HG03196 (cell line): Measurements from ENCODE around the gene PPM1L.

Experiments
- ATAC-seq: cut with Tn5 transposase; IDR thresholded peaks from one replicate; pipeline ENCODE4 v1.9.1; 2021; ENCODE audit not compliant: unreplicated experiment

The PPM1L gene

DNA sequence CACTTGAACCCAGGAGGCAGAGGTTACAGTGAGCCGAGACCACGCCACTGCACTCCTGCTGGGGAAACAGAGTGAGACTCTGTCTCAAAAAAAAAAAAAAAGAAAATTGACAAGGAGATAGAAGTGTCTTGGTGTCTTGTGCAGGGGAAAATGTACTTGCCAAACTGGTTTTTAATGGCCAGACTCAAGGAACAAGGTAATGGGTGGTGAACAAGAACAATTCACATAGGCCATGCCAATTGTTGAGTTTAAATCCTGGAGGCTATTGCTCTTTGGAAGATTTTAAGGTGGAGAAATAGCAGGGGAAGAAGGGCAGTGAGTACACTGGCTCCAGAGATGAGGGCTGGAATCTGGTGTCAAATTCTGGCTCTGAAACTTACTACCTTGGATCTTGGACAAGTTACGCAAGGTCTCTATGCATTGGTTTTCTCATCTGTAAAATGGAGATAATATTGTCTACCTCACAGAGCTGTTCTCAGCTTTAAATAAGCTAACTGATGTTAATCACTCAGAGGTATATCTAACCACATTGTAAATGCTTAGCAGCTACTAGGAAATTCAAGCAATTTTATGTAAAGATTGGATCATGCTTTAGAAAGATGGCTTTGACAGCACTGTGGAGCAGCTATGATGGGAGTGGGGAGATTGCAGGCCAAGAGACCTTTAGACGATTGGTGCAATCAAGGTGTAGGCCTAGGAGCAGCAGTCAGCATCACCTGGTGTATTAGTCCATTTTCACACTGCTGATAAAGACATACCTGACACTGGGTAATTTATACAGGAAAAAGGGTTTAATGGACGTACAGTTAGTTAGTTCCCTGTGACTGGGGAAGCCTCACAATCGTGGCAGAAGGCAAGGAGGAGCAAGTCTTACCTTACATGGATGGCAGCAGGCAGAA, 270.8 kb downstream of the PPM1L start:
- ATAC-seq = no peak

- ATAC-seq = no peak
Observed at GRCh38 chr3:161028555-161029153, 272.6 kb downstream of the PPM1L start.

- no peak for ATAC-seq
Observed at GRCh38 chr3:161031134-161031533, 275.1 kb downstream of the PPM1L start.

DNA sequence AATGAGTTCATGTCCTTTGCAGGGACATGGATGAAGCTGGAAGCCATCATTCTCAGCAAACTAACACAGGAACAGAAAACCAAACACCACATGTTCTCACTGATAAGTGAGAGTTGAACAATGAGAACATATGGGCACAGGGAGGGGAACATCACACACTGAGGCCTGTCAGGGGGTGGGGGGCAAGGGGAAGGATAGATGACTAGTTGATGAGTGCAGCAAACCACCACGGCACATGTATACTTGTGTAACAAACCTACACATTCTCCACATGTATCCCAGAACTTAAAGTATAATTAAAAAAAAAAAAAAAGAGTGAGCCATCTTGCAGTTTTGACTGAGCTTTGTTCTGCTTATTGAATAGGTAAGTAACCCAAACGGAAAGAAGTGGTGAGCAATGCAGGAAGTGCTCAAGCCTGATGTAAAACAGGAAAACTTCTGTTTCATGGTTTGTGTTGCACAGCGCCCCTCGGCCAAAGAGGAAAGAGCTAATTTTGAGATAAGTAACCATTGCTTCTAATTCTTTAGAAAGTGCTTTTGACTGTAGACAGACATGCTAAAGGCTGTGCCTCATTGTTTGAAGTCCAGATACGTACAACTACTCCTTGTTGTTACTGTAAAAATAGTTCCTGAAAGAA, 279.0 kb downstream of the PPM1L start:
- ATAC-seq = peak; percentile 73

- ATAC-seq = no peak
Observed at GRCh38 chr3:161035711-161036110, 279.7 kb downstream of the PPM1L start.

- ATAC-seq = no peak
Observed at GRCh38 chr3:161038725-161039124, 282.7 kb downstream of the PPM1L start.

DNA sequence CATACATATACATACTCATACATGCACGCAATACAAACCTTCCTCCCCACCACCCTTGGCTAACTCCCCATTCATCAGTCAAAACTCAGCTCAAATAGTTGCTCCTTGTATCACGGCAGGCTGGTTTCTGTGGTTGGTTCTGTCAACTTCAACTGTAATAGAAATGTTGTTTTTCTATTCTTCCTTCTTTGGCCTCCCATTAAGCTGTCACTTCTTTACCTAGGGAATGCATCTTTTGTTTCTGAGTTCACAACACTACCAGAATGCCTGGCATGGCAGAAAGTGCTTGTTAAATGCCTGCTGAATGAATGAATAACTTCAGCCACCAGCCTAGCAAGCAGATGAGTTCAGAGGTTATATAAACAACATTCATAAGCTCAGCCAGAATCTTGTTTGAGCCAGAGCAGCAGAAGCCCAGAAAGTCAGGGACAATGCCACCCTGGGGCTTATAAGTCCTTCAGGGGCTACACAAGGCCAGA, 286.0 kb downstream of the PPM1L start:
- no peak for ATAC-seq

DNA sequence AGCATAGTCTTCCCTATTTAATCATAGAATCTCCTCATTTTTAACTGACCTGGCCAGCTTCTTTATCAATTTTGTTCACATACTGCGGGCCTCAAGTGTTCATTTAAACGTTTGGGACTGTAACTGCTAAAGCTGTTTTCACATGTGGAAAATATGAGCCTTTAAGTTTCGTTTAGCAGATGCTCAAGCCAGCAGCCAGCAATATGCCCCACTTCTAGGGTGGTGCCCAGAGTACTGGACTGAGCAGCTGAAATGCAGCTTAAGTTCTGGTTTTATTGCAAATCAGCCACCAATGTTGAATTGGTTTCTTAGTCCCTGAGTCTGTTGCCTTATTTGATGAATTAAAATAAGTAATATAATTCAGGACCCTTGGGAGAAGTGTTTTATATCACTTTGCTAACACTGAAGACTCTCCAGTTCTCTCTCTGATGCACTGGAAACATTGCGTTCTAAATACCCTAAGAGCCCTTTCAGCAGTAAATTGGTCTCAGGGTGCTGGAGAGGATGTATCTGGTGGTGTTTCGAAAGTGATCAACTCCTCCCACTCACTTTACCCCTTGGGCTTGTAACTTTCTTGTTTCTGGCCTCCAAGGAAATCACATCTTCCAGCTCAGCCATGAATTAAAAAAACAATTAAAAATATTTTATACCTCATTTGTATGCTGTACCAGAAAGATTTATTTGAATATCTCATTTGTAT, 287.5 kb downstream of the PPM1L start:
- ATAC-seq = no peak

- no peak for ATAC-seq
Observed at GRCh38 chr3:161049683-161050248, 293.7 kb downstream of the PPM1L start.

DNA sequence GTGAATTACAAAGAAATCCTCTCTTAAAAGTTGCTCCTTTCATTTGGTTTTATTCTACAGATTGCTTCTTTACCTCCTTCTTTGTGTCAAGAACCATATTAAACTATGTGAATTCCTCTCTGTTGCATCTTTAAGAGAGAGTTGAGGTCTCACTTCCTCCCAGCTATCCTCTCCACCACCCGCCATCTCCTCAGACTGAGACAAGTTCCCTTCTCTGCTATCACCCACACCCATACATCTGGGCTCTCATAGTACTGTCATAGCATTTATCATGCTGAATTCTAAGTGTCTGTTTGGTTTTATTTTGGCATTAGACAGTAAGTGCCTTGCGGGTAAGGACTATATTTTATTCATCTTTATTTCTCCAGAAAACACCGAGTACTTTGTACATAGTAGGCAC, 294.9 kb downstream of the PPM1L start:
- ATAC-seq = peak; percentile 84

DNA sequence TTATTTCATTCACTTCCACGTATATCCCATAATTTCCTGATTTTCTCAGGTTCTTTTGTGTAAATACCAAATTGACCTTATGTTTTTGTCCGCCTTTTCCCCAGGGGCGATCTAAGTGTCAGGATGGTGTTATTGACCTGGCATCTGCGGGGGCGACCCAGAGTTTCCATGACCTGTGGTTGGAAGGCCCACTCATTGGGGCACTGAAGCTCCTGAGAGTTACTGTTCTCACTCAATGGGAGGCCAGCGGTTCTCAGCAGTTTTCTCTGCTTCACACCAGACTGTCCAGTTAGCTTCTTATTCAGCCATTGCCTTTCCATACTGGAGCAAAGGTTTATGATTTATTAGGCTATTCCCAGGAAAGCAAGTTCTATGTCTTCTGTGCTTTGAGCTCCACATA, 295.8 kb downstream of the PPM1L start:
- ATAC-seq = no peak

DNA sequence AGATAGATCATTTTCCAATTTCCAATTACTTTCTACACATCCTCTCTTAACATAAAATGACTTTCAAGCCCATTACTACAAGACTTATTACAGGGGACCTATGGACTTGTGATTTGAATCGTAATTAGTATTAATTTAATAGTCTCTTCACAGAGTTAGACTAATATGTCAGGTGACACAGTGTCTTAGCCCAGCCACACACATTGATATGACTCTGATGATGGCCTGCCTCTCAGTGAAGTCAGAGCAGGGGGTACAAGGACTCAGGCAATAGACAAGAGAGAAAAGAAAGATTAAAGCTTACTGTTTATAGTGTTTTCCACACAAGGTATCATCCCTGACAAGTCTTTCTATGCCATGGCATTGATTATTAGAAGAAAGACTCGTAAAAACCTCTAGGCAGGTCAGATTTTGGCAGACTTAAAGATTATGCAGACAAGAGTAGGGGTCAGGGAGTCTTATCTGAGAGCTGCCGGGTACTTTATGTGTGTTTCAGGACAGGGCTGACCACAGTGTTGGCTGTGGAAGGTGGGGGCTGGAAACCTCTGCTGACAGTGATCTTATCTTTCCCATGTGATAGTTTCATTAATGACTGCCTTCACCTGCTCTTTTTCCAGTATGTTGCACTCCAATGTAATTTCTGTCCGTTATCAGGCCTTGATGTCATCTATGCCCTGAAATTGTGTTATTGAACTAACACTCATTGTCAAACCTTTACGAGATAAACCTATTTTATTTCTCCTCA, 299.0 kb downstream of the PPM1L start:
- ATAC-seq = no peak

DNA sequence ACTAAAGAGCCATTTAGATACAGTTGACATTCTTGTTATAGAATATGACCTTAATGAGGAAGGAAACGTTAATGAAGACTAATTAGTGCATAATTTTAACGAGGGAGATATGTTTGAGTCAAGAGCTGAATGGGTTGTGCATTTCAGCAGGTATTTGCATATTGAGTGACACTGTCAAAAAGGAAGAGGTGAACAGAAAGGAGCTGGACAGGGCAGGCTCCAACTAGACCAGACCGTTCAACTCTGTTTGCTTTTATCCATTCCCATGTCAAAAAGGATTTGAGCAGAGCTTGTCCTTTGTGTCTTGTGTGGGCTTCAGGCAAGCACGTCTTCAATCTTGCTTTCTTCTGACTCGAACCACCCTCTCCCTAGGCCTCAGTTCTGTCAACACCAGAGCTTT, 308.4 kb downstream of the PPM1L start:
- ATAC-seq = no peak

- ATAC-seq = no peak
Observed at GRCh38 chr3:161066930-161067329, 310.9 kb downstream of the PPM1L start.

DNA sequence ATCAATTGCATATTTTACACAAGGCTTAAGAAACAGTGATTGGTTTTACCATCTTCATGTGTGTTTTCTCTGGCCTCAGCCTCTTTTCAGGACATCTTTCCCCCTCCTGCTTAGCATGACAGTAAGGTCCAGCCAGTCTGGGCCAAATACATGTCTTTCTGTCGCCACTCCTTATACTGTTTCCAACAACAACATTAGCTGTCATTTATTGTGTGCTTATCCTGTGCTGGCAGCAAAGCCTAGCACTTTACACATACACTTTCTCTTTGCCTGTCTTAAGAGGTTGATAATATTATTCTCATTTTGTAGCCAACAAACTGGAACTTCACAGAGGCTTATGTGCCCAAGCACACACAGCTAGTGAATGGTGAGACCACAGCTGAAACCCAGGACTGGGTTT, 311.3 kb downstream of the PPM1L start:
- ATAC-seq = no peak

DNA sequence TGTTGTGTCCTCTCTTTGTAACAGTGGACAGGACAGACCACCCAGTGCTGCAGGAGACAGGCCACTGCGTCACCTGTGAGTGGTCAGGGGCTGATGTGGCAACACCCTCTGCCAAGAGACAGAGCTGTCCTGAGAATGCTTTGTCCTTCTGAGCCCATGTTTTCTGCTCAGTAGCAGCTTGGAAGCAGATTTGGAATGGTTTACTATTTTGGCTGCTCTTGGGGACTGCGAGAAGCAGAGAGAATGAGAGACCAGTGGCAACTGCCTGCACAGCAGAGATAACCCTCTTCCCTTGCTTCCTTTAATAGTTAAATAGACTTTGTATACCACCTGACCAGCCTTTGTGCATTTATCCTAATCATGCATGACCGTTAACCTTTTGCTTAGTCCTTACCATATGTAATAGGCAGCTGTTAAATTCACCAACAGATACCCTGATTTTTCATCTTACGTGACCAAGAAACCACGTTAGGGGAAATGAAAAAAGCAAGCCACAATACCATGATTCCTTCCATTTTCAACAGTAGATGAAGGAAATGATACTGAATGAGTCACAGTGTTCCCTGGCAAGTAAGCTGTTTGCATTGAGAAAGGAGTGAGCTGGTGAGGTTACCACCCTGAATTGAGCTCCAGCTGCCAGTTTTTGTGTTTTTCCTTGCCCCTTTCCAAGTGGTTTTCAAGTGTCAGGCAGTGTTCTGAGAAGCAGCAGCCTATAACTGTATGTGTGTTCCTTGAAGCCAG, 313.6 kb downstream of the PPM1L start:
- peak; percentile 98 for ATAC-seq

DNA sequence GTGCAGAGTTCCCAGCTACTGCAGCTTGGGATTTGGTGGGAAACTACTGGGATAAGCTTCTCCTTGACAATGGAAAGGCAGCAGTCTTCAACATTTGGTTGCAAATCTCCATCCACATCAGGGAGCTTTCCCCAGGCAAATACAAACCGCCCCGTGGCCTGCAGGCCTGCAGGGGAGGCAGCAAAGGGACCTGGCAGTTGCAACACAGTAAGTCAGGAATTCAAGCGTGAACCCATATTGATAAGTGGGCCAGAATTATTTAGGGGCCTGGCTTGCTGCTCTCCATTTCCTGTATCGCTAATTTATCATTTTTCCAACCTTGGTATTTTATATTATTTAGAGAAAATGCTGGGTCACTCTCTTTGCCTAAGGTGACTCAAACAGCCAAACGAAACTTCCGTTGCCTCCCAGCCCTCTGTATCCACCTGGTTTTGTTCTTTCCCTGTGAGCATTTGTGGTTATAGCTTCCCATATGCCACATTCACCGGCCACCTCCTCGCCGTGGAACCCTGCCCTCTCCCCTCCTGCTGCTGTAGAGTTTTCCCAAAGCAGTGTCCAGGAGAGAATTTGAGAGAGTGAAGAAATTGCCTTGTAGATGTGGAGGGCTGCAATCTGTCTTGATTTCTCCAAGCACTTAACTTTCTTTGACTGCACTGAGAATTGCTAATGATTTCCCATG, 314.4 kb downstream of the PPM1L start:
- no peak for ATAC-seq

GRCh38 chr3:161070980-161071663, 315.1 kb downstream of the PPM1L start:
- no peak for ATAC-seq
